Fibroblast of skin of left biceps (primary cell): ENCODE data around the gene PPFIBP2.

Source experiments
- DNase-seq, 2 experiments: peaks; one replicate each; pipeline ENCODE4 v3.0.0-alpha.2; 2013; ENCODE audit warnings: low read depth in 2 of 2

The PPFIBP2 gene

GRCh38 chr11:7694235-7694634, 180.4 kb downstream of the PPFIBP2 start:
- no peak for DNase-seq

GRCh38 chr11:7696424-7696823, 182.6 kb downstream of the PPFIBP2 start:
- DNase-seq: no peak
